Thoracic aorta (tissue), 2 donors: ENCODE data around the gene GPALPP1. TPM values are rescaled to one million over a fixed set of nuclear protein-coding genes. Genes with fewer than 3 reads are reported as not detected.
"Not testable (repeated sequence)": the region's sequence is repeated elsewhere in the genome, so short reads cannot be mapped to it uniquely, and the experiment has no call there.

ENCODE experiments used
- ATAC-seq: fragments of 150-250 bp; one replicate; pipeline ENCODE4 v1.8.0; 2017; ENCODE audit warnings: low read depth; ENCODE audit not compliant: insufficient number of reproducible peaks, low FRiP score
- DNase-seq: peaks from one replicate; pipeline ENCODE4 v3.0.0-alpha.2; 2020; ENCODE audit warnings: low spot score
- H3K27ac ChIP-seq, 2 donors: fragments of 200-600 bp; sonication (generic); 1 replicate in 1 of 2; 2 replicates in 1 of 2; pipeline ENCODE4 v1.5.1; 2016; ENCODE audit warnings: mild to moderate bottlenecking in 2 of 2, moderate library complexity in 2 of 2
- H3K27me3 ChIP-seq: fragments of 200-600 bp; sonication (generic); replicated peaks from 2 replicates; pipeline ENCODE4 v1.6.0; 2016; ENCODE audit warnings: mild to moderate bottlenecking; ENCODE audit not compliant: insufficient read depth
- H3K36me3 ChIP-seq: fragments of 200-600 bp; sonication (generic); one replicate; pipeline ENCODE4 v1.5.1; 2016
- H3K4me1 ChIP-seq, 2 donors: fragments of 200-600 bp; sonication (generic); 1 replicate in 1 of 2; 2 replicates in 1 of 2; pipeline versions ENCODE4 v1.5.1 to v1.6.0; 2016; ENCODE audit warnings: low read depth in 2 of 2, mild to moderate bottlenecking in 1 of 2; ENCODE audit not compliant: control insufficient read depth in 1 of 2
- H3K4me3 ChIP-seq: fragments of 200-600 bp; sonication (generic); 2 replicates; pipeline ENCODE4 v1.5.1; 2016; ENCODE audit warnings: mild to moderate bottlenecking
- H3K9me3 ChIP-seq: fragments of 200-600 bp; sonication (generic); 2 replicates; pipeline ENCODE4 v1.5.1; 2016
- total RNA-seq, 2 donors: library from RNA; depleted of rRNA; stranded (reverse); fragments of >200 nt; gene quantifications; one replicate each; pipeline versions ENCODE4 v1.1.0 to v1.2.3, GENCODE V29; 2016
- TF ChIP-seq, protein P1 (sequence below): fragments of 200-600 bp; sonication (generic); IDR thresholded peaks from one replicate; pipeline ENCODE4 v1.5.1; 2019; ENCODE audit warnings: antibody characterized with exemption

Gene GPALPP1
- total RNA-seq, 2 donors from 2014 or later, result 33.6 to 34.3 TPM

DNA sequence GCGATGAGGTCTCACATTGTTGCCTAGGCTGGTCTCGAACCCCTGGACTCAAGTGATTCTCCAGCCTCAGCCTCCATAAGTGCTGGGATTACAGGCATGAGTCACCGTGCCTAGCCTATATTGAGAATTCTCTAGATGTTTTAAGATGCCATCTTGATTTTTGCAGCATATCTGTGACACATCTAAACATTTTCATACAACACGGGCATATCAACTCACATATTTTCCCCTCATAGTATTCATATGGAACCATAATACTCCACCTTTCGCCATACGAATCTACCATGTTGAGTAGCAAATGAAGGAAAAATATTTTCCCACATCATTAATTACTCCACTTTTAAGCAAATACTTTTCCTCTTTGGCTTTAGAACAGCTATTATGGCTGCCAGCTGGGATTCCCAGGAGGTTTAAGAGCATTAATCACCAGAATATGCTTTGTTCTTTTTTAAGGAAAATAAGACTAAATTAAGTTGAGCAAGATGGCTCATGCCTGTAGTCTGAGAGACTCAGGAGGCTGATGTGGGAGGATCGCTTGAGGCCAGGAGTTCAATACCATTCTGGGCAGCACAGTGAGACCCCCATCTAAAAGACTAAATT is 74.0 kb downstream of the GPALPP1 start:
- no peak for DNase-seq
- no peaks in the 10 kb centered on the region for H3K4me1 ChIP-seq
- no peaks in the 10 kb centered on the region for H3K9me3 ChIP-seq
- TF ChIP-seq, protein P1, sequence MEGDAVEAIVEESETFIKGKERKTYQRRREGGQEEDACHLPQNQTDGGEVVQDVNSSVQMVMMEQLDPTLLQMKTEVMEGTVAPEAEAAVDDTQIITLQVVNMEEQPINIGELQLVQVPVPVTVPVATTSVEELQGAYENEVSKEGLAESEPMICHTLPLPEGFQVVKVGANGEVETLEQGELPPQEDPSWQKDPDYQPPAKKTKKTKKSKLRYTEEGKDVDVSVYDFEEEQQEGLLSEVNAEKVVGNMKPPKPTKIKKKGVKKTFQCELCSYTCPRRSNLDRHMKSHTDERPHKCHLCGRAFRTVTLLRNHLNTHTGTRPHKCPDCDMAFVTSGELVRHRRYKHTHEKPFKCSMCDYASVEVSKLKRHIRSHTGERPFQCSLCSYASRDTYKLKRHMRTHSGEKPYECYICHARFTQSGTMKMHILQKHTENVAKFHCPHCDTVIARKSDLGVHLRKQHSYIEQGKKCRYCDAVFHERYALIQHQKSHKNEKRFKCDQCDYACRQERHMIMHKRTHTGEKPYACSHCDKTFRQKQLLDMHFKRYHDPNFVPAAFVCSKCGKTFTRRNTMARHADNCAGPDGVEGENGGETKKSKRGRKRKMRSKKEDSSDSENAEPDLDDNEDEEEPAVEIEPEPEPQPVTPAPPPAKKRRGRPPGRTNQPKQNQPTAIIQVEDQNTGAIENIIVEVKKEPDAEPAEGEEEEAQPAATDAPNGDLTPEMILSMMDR, result no peak
- no peak overlapping the region for H3K27ac ChIP-seq
- H3K36me3 ChIP-seq, result no peaks in the 10 kb centered on the region
- no peak for ATAC-seq
- H3K4me3 ChIP-seq, result no peak overlapping the region
- H3K27me3 ChIP-seq, result no peaks in the 10 kb centered on the region

- not testable (repeated sequence) for H3K36me3 ChIP-seq, H3K9me3 ChIP-seq, H3K4me1 ChIP-seq, H3K27me3 ChIP-seq, ATAC-seq, H3K27ac ChIP-seq, DNase-seq, H3K4me3 ChIP-seq
These were observed 74.6 kb downstream of the GPALPP1 start for GRCh38 chr13:45063889-45064288.

- H3K4me1 ChIP-seq, result no peaks in the 10 kb centered on the region
- no peak overlapping the region for H3K27ac ChIP-seq
- no peaks in the 10 kb centered on the region for H3K36me3 ChIP-seq
- H3K4me3 ChIP-seq, result no peak overlapping the region
- no peaks in the 10 kb centered on the region for H3K9me3 ChIP-seq
- ATAC-seq (no peak), DNase-seq (no peak)
- H3K27me3 ChIP-seq, result no peaks in the 10 kb centered on the region
- TF ChIP-seq, protein P1, result no peak
These were observed 75.6 kb downstream of the GPALPP1 start for GRCh38 chr13:45064889-45065288.

DNA sequence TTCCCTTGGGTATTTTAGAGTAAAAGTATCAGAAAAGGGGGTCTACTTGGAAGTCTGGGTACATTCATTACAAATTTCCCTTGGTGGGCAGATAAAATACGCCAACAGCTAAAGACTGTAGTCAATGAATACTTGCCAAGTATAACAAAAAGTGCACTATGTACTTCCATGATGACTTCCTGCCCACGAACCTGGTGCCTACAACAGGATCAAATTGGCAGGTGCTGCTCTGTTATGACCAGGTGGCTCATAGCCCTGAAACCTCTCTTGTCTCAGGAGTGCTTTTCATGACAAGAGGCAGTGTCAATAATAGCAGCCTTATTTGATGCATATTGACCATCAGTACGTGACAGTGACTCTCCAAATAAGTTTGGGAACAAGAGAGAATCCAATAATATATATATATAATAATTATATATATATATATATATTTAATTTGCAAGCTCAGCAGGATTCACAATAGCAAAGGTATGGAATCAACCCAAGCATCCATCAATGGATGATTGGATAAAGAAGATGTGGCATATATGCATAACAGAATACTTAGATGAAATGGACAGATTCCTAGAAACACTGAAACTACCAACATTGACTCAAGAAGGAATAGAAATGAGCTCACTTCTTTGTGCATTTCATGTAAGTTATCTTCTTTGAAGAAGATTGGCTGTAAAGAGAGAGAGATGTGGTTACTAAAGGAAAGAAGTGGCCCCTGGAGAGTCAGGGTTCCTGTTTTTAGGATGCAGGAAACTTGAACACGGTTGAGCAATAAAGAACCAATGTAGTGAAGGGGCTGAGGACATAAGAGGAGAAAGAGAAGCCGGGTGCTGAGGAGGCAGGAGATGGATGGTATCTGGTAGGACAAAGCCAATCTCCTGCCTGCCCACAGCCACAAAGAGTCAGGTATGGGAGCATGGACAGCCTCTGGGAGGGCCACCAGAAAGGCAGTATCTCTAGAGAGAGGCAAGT is 79.0 kb downstream of the GPALPP1 start:
- H3K4me3 ChIP-seq, result no peak overlapping the region
- no peaks in the 10 kb centered on the region for H3K9me3 ChIP-seq
- no peak for DNase-seq
- no peaks in the 10 kb centered on the region for H3K4me1 ChIP-seq
- TF ChIP-seq, protein P1, result no peak
- H3K27ac ChIP-seq, result no peak overlapping the region
- no peak for ATAC-seq
- H3K36me3 ChIP-seq, result no peaks in the 10 kb centered on the region
- H3K27me3 ChIP-seq, result no peaks in the 10 kb centered on the region

GRCh38 chr13:45073809-45074208 is 84.5 kb downstream of the GPALPP1 start:
- no peaks in the 10 kb centered on the region for H3K4me1 ChIP-seq
- H3K36me3 ChIP-seq, result no peaks in the 10 kb centered on the region
- H3K27ac ChIP-seq, result no peak overlapping the region
- no peak overlapping the region for H3K4me3 ChIP-seq
- H3K9me3 ChIP-seq, result no peaks in the 10 kb centered on the region
- ATAC-seq (no peak), DNase-seq (no peak)
- TF ChIP-seq, protein P1, result no peak
- no peaks in the 10 kb centered on the region for H3K27me3 ChIP-seq
